ENCODE data around the gene SCGN. TPM values are rescaled to one million over a fixed set of nuclear protein-coding genes. Genes with fewer than 3 reads are reported as not detected.

The SCGN gene
- total RNA-seq, 1 donor, result not detected

GRCh38 chr6:25726122-25726911, 74.3 kb downstream of the SCGN start:
- no peak overlapping the region for H3K4me3 ChIP-seq (ENCODE audit: low read depth, low read length)
- DNase-seq (ENCODE audit: low read depth), result no peak
- TF ChIP-seq, protein P1, sequence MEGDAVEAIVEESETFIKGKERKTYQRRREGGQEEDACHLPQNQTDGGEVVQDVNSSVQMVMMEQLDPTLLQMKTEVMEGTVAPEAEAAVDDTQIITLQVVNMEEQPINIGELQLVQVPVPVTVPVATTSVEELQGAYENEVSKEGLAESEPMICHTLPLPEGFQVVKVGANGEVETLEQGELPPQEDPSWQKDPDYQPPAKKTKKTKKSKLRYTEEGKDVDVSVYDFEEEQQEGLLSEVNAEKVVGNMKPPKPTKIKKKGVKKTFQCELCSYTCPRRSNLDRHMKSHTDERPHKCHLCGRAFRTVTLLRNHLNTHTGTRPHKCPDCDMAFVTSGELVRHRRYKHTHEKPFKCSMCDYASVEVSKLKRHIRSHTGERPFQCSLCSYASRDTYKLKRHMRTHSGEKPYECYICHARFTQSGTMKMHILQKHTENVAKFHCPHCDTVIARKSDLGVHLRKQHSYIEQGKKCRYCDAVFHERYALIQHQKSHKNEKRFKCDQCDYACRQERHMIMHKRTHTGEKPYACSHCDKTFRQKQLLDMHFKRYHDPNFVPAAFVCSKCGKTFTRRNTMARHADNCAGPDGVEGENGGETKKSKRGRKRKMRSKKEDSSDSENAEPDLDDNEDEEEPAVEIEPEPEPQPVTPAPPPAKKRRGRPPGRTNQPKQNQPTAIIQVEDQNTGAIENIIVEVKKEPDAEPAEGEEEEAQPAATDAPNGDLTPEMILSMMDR (IDR thresholded peaks at IDR 0.05; ENCODE audit: insufficient read depth, low read length), result no peak

- TF ChIP-seq, protein P1 (IDR thresholded peaks at IDR 0.05; ENCODE audit: insufficient read depth, low read length), result no peak
- DNase-seq (ENCODE audit: low read depth), result no peak
- H3K4me3 ChIP-seq (ENCODE audit: low read depth, low read length), result no peak overlapping the region
Measured at GRCh38 chr6:25727028-25727427, 75.0 kb downstream of the SCGN start.

GRCh38 chr6:25730907-25731306, 78.9 kb downstream of the SCGN start:
- no peak overlapping the region for H3K4me3 ChIP-seq (ENCODE audit: low read depth, low read length)
- TF ChIP-seq, protein P1 (IDR thresholded peaks at IDR 0.05; ENCODE audit: insufficient read depth, low read length), result no peak
- DNase-seq (ENCODE audit: low read depth), result no peak

DNA sequence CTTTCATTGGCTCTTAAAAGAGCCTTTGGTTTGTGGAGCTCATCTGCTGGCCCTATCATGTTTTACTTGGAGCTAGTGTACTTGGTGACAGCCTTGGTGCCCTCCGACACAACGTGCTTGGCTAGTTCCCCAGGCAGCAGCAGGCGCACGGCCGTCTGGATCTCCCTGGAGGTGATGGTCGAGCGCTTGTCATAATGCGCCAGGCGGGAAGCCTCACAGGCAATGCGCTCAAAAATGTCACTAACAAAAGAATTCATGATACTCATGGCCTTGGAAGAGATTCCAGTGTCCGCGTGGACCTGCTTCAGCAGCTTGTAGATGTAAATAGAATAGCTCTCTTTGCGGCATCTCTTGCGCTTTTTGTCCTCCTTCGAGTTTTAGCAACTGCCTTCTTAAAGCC, 79.7 kb downstream of the SCGN start:
- TF ChIP-seq, protein P1 (IDR thresholded peaks at IDR 0.05; ENCODE audit: insufficient read depth, low read length), result no peak
- no peak for DNase-seq (ENCODE audit: low read depth)
- H3K4me3 ChIP-seq (ENCODE audit: low read depth, low read length), result no peak overlapping the region

GRCh38 chr6:25732468-25733198, 80.6 kb downstream of the SCGN start:
- TF ChIP-seq, protein P1 (IDR thresholded peaks at IDR 0.05; ENCODE audit: insufficient read depth, low read length), result no peak
- no peak for DNase-seq (ENCODE audit: low read depth)
- H3K4me3 ChIP-seq (ENCODE audit: low read depth, low read length), result no peak overlapping the region

DNA sequence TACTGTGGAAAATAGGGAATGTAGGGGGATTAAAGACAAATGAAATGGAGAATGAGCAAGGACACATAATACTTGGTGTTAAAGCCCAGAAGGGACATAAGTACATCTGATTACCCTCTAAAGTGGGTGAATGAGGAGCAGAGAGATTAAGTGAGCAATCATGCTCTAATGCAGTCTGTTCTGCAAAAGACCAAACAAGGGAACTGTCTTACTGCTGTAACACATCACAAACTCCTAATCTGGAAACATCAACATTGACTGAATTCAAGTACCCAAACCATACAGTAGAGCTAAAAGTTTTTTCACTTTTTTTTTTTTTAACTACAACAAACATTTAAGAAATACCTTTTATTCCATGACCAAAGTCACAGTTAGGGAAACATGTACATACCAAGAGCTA, 83.2 kb downstream of the SCGN start:
- TF ChIP-seq, protein P1 (IDR thresholded peaks at IDR 0.05; ENCODE audit: insufficient read depth, low read length), result no peak
- no peak overlapping the region for H3K4me3 ChIP-seq (ENCODE audit: low read depth, low read length)
- no peak for DNase-seq (ENCODE audit: low read depth)
